GM18873 (cell line): ENCODE measurements around the gene PUM1.
"Not testable (repeated sequence)": the region's sequence is repeated elsewhere in the genome, so short reads cannot be mapped to it uniquely, and the experiment has no call there.

Experiments used
- ATAC-seq: cut with Tn5 transposase; IDR thresholded peaks from one replicate; pipeline ENCODE4 v1.9.1; 2021; ENCODE audit warnings: mild to moderate bottlenecking, moderate library complexity, moderate number of reproducible peaks; ENCODE audit not compliant: unreplicated experiment, low FRiP score

PUM1 gene

DNA sequence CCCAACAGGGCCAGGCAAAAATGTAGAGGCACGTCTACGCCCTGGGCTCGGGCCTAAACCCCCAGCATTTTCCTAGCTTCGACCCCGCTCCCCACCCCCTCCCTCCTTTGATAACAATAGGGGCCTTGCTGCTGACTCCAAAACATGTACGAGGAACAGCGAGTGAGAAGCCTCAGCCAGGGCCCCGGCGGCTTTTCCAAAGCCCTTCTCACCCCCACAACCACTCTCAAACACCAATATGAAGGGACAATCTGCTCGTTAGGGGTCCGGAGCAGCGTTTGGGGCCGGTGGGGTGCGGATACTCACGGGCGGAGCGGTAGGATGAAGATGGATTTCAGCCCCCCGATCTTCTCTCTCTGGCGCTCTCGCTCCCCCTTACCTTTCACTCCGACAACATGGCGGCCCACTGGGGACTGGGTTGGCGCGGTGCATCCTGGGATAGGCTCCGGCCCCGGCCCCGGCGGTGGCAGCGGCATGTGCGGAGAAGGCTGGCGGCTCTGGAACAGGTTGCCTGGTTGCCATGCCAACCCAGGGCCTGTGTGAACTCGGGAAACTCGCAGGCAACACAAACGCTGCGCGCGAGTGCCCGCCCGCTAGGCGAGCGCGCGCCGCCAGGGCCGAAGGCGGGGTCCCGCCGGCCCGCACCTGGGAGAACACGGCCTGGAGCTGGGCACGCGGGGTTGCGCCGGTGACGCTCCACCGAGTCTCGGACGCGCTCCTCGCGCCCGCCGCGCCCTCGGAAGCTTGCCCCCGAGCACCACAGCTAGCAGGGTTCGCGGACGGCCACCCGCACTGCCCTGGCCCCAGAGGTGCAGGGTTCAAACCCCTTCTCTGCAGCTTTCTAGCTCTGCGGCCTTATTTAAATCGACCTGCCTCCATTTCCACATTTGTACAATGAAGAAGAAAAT lies at the start of gene PUM1:
Gene PUM1 (minus strand): TSS at position 408 of the 908 bp plus-strand sequence. CDS start 6,151 bp downstream, outside the sequence.
- ATAC-seq, result peak; percentile 81

DNA sequence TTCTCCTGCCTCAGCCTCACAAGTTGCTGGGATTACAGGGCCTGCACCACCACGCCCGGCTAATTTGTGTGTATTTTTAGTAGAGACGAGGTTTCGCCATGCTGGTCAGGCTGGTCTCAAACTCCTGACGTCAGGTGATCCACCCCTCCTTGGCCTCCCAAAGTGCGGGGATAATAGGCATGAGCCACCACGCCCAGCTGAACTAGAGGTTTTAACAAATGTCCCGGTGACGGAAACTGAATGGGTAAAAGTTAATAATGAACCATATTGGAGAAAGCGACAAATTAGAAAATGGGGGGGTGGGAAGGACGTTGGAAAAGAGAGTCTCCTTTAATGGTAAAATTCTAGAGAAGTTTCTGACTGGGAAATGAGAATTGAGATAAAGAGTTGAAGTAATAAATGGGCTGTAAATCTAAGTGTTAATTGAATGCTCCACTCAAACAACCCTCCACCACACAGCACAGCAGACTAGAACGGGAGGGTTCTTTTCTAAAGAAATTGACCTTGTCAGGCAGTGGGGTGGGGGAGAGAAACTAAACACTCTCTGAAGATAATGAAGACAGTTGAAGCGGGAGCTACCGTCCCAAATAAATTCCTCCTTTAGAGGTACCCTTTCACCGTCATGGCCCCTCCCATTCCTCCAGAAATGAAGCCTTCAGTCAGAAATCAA lies 46.9 kb upstream of the PUM1 start:
- no peak for ATAC-seq

GRCh38 chr1:31111290-31111951 lies 45.9 kb upstream of the PUM1 start:
- ATAC-seq, result no peak

DNA sequence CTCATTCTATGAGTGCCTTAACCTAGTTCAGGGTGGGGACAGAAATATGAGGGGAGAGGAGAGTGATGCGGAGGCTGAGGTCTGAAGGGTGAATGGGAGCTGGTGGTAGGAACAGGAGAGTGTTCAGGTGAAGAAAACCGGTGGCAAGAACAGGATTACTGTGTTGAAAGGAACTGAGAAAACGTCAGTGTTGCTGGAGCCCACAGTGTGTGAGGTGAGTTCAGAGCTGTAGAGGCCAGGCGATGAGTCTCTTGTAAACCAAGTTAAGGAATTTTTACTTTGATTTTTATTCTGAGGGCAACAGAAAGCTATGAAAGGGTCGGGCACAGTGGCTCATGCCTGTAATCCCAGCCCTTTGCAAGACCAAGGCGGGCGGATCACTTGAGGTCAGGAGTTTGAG lies 45.3 kb upstream of the PUM1 start:
- no peak for ATAC-seq

DNA sequence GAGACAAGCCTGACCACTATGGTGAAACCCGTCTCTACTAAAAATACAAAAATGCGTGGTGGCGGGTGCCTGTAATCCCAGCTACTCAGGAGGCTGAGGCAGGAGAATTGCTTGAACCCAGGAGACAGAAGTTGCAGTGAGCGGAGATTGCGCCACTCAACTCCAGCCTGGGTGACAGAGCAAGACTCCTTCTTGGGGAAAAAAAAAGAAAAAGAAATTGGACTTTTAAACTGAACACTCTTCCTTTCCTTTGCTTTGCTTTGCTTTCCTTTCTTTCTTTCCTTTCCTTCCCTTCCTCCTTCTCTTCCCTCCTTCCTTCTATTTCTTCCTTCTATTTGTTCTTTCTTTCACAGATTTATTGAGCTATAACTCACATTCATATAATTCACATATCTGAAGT lies 43.3 kb upstream of the PUM1 start:
- no peak for ATAC-seq

- ATAC-seq, result no peak
Measured at GRCh38 chr1:31105646-31106045, 40.1 kb upstream of the PUM1 start.

GRCh38 chr1:31102501-31102950 lies 37.0 kb upstream of the PUM1 start:
- no peak for ATAC-seq

GRCh38 chr1:31101147-31101502 lies 35.6 kb upstream of the PUM1 start:
- no peak for ATAC-seq

- ATAC-seq, result no peak
Measured at GRCh38 chr1:31099293-31100032, 33.9 kb upstream of the PUM1 start.

GRCh38 chr1:31095985-31096384 lies 30.5 kb upstream of the PUM1 start:
- no peak for ATAC-seq

DNA sequence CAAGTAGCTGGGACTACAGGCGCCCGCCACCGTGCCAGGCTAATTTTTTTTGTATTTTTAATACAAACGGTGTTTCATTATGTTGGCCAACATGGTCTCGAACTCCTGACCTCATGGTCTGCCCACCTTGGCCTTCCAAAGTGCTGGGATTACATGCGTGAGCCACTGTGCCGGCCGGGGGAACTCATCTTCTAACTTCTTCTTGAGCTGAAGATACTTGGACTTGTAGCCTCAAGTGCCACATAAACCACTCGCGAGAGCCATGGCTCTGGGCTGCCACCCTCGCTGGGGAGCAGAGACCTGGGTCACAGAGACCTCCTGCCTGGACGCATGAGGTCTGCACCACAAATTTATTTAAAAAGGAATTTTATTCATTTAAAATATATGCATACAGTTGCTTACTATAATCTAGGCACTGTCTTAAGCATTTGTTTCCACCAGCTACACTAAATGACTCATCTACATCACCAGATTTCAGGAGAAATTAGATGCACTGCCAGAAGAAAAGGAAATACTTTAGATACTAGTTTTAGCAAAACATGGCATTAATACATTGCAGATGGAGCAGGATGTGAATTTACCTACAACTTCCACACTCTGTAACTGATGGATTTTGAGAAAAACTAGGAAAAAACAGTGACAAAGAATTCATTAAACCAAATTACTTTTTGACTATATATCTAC lies 29.9 kb upstream of the PUM1 start:
- ATAC-seq, result no peak

- not testable (repeated sequence) for ATAC-seq
Measured at GRCh38 chr1:31088081-31088480, 22.6 kb upstream of the PUM1 start.

DNA sequence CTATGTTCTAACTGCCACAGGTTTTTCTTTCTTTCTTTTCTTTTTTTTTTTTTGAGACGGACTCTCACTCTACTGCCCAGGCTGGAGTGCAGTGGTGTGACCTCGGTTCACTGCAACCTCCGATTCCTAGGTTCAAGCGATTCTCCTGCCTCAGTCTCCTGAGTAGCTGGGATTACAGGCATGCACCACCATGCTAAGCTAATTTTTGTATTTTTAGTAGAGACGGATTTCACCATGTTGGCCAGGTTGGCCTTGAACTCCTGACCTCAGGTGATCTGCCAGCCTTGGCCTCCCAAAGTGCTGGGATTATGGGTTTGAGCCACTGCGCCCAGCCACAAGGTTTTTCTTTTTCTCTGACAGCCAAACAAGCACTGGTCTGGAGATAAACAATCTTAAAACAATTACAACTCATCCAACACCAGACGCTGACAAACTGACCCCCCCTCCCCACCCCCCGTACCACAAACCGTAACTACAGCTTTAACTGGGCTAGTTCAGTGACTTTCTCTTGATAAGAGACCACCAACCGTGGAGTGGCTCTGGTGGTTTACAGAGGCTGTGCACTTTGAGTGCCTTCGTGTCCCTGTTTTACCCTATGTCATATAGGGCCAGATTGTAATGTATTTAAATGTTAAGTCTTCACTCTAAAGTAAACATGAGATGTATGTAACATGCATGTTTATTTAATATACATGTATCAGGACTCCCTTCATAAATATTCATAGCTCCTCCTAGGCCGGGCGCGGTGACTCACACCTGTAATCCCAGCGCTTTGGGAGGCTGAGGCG lies 19.5 kb upstream of the PUM1 start:
- no peak for ATAC-seq

- no peak for ATAC-seq
Measured at GRCh38 chr1:31082385-31082784, 16.9 kb upstream of the PUM1 start.

- no peak for ATAC-seq
Measured at GRCh38 chr1:31073044-31073443, 7.5 kb upstream of the PUM1 start.

DNA sequence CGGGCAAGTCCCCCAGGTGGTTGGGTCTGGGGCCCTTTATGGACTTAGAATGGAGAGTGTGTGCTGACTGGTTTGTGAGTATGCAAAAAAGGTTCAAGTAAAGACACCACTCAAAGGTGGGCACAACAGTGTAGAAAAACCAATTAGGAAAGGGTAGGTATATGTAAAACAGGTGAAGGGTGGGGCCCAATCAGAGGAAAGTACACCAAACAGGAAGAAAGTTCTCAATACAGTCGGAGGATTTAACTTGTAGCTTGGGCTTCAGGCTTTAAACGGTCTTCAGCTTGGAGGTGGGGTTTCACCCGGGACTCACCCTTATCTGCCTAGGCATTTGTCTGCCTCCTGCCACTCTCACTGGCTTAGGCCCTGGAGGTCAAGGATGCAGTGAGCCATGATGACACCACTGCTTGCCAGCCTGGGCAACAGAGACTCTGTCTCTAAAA lies 6.8 kb upstream of the PUM1 start:
- no peak for ATAC-seq

- no peak for ATAC-seq
Measured at GRCh38 chr1:31069392-31069791, 3.9 kb upstream of the PUM1 start.

DNA sequence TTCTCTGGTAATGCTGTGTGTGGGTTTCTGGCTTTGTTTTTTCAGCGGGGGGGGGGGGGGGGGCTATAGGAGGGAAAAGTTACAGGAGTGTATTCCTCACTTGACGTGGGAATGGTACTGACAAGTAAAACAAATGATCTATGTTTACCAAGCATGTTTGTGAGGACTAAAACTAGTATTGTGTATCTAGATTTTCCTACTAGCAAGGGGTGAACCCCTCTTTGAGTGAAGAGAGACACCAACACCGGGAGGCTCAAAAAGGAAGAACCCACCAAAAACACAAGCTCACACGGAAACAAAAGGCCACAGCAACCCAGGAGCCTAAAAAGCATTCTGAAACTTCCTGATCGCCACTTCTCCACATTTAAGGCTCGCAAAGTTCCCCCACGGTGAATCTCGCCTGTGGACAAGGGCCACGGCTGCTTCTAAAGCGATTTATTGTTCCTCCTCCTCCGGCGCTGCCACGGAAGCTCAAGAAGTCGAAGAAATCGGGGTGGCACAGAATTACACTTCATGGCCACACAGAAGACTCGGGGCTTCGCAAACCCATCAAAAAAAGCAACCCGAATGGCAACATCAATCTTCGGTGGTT lies 703 bp downstream of the PUM1 start:
- ATAC-seq, result no peak
